ENCODE data around the gene TCF12.

The TCF12 gene

DNA sequence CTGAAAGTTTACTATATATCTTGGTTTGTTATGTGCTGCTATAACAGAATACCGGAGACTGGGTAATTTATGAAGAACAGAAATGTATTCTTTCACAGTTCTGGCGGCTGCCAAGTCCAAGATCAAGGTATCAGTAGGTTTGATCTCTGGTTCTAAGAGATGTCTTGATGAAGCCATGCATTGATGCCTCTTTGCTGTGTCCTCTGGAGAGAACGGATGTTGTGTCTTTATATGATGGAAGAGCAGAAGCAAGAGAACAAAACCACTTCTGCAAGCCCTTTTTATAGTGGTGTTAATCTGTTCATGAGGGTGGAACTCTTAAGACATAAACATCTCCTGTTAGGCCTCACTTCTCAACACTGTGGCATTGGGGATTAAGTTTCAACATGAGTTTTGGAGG lies 62.7 kb downstream of the TCF12 start:
- Histone ChIP-seq H3K27ac (replicated peaks) (no peak overlapping the region), H3K4me3 (replicated peaks; ENCODE audit: insufficient read depth, low read length) (no peak overlapping the region), H3K27me3 (ENCODE audit: insufficient read depth, poor library complexity, severe bottlenecking) (no peaks in the 10 kb centered on the region)
- TF ChIP-seq SPI1 (IDR thresholded peaks at IDR 0.05; ENCODE audit: borderline replicate concordance, low read depth) (no peak), POLR2AphosphoS5 (IDR thresholded peaks at IDR 0.05; ENCODE audit: low read depth) (no peak)
- DNase-seq (ENCODE audit: low read depth in 1 of 2, low spot score in 1 of 2): no peak

DNA sequence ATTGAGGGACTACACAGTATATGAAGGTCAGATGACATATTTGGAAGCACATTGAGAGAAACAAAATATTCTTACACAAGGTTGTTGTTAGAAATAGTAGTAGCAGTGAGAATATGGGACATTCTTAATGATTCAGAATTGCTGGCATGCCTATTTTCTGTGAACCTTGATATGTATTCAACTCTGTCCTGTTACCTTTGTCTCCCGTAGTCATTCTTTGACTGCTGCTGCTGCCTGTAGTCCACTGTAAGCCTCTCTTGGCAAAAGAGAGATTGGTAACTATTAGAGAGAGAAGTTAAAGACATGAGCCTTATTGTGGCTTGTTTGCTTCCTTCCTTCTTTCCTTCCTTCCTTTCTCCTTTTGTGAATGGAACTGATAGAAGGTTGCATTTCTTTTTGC lies 64.5 kb downstream of the TCF12 start:
- no peaks in the 10 kb centered on the region for H3K27me3 ChIP-seq (ENCODE audit: insufficient read depth, poor library complexity, severe bottlenecking)
- no peak overlapping the region for H3K4me3 ChIP-seq (replicated peaks; ENCODE audit: insufficient read depth, low read length)
- H3K27ac ChIP-seq (replicated peaks): no peak overlapping the region
- no peak for TF ChIP-seq POLR2AphosphoS5 (IDR thresholded peaks at IDR 0.05; ENCODE audit: low read depth)
- TF ChIP-seq, protein P1, sequence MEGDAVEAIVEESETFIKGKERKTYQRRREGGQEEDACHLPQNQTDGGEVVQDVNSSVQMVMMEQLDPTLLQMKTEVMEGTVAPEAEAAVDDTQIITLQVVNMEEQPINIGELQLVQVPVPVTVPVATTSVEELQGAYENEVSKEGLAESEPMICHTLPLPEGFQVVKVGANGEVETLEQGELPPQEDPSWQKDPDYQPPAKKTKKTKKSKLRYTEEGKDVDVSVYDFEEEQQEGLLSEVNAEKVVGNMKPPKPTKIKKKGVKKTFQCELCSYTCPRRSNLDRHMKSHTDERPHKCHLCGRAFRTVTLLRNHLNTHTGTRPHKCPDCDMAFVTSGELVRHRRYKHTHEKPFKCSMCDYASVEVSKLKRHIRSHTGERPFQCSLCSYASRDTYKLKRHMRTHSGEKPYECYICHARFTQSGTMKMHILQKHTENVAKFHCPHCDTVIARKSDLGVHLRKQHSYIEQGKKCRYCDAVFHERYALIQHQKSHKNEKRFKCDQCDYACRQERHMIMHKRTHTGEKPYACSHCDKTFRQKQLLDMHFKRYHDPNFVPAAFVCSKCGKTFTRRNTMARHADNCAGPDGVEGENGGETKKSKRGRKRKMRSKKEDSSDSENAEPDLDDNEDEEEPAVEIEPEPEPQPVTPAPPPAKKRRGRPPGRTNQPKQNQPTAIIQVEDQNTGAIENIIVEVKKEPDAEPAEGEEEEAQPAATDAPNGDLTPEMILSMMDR (IDR thresholded peaks at IDR 0.05; ENCODE audit: insufficient read depth, low read length): no peak
- TF ChIP-seq GABPA (IDR thresholded peaks at IDR 0.05; ENCODE audit: low read depth): no peak
- no peak for TF ChIP-seq SPI1 (IDR thresholded peaks at IDR 0.05; ENCODE audit: borderline replicate concordance, low read depth)
- TF ChIP-seq, protein P2, sequence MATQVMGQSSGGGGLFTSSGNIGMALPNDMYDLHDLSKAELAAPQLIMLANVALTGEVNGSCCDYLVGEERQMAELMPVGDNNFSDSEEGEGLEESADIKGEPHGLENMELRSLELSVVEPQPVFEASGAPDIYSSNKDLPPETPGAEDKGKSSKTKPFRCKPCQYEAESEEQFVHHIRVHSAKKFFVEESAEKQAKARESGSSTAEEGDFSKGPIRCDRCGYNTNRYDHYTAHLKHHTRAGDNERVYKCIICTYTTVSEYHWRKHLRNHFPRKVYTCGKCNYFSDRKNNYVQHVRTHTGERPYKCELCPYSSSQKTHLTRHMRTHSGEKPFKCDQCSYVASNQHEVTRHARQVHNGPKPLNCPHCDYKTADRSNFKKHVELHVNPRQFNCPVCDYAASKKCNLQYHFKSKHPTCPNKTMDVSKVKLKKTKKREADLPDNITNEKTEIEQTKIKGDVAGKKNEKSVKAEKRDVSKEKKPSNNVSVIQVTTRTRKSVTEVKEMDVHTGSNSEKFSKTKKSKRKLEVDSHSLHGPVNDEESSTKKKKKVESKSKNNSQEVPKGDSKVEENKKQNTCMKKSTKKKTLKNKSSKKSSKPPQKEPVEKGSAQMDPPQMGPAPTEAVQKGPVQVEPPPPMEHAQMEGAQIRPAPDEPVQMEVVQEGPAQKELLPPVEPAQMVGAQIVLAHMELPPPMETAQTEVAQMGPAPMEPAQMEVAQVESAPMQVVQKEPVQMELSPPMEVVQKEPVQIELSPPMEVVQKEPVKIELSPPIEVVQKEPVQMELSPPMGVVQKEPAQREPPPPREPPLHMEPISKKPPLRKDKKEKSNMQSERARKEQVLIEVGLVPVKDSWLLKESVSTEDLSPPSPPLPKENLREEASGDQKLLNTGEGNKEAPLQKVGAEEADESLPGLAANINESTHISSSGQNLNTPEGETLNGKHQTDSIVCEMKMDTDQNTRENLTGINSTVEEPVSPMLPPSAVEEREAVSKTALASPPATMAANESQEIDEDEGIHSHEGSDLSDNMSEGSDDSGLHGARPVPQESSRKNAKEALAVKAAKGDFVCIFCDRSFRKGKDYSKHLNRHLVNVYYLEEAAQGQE (IDR thresholded peaks at IDR 0.05; ENCODE audit: insufficient replicate concordance, low read depth): no peak
- DNase-seq (ENCODE audit: low read depth in 1 of 2, low spot score in 1 of 2): no peak

DNA sequence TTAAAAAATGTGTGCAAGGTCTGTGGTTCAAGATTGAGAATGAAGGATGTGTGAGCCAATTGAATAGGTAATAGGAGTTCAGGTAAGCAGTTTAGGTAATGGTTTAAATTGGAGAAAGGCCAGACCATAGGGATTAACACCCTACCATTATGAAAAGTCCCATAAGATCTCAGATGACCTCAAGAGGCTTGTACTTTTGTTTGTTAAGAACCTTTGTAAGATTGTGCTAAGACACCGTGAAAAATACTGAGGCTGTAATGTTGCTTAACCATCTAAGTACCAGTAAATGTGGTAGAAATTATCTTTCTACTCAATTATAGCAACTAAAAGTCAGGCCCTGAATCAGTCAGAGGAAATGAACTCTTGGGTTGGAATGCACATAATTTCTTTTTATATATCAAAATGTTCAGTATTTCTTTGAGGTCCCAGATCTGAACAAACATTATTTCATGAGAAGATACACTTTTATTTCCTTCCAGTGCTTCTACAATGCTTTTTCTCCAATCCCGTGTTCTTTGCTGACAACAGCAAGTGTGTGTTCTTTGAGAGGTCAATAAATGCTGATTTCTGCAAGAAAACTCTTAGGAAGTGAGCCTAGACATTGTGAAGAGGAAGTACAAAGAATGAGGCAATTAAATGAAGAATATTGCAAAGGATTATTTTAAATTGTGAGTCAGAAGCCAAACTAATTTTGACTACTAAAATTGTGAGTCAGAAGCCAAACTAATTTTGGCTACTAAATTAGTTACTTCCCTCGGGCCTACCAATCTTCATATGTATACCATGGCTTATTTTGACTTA lies 66.4 kb downstream of the TCF12 start:
- DNase-seq (ENCODE audit: low read depth in 1 of 2, low spot score in 1 of 2): peak; percentile 10 to 72
- Histone ChIP-seq H3K4me3 (replicated peaks; ENCODE audit: insufficient read depth, low read length) (no peak overlapping the region), H3K27me3 (ENCODE audit: insufficient read depth, poor library complexity, severe bottlenecking) (no peaks in the 10 kb centered on the region), H3K27ac (replicated peaks) (no peak overlapping the region)
- TF ChIP-seq POLR2AphosphoS5 (IDR thresholded peaks at IDR 0.05; ENCODE audit: low read depth): no peak
- TF ChIP-seq, protein P2 (IDR thresholded peaks at IDR 0.05; ENCODE audit: insufficient replicate concordance, low read depth): no peak
- TF ChIP-seq SPI1 (IDR thresholded peaks at IDR 0.05; ENCODE audit: borderline replicate concordance, low read depth): peak; percentile 30; the same call in 1 of the 2 replicates

DNA sequence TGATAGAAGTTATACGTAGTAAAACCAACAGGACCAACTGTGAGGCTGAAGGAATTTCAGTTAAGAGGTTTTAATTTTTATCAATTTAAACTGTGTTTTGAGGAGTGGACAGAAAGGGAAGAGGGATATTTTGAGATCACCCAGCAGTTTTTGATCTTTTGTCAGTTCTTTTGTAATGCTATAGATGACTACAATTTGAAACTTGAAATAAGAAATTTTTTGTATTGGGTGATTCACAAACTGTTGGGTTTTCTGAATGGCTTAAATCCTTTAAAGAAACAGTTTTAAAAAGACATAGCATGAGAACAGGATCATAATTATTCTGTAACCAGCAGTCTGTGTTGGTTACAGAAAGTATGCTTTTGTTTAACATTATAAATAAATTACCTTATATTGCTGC lies 67.4 kb downstream of the TCF12 start:
- Histone ChIP-seq H3K4me3 (replicated peaks; ENCODE audit: insufficient read depth, low read length) (no peak overlapping the region), H3K27me3 (ENCODE audit: insufficient read depth, poor library complexity, severe bottlenecking) (no peaks in the 10 kb centered on the region), H3K27ac (replicated peaks) (no peak overlapping the region)
- TF ChIP-seq POLR2AphosphoS5 (IDR thresholded peaks at IDR 0.05; ENCODE audit: low read depth): no peak
- TF ChIP-seq, protein P2 (IDR thresholded peaks at IDR 0.05; ENCODE audit: insufficient replicate concordance, low read depth): no peak
- no peak for TF ChIP-seq SPI1 (IDR thresholded peaks at IDR 0.05; ENCODE audit: borderline replicate concordance, low read depth)
- DNase-seq (ENCODE audit: low read depth in 1 of 2, low spot score in 1 of 2): no peak

All from HL-60 (cell line).